SU-DHL-6 (cell line): ENCODE data around the gene KCNA10.

Experiments used
- H2AFZ ChIP-seq: fragments of 200-600 bp; sonication (generic); 2 replicates; pipeline ENCODE4 v1.6.1; 2014; ENCODE audit warnings: low read depth, mild to moderate bottlenecking, moderate library complexity, mixed read lengths, antibody characterized with exemption, low read length; ENCODE audit not compliant: severe bottlenecking
- H3F3A ChIP-seq: fragments of 200-600 bp; shearing (Covaris generic); 2 replicates; pipeline ENCODE4 v1.6.0; 2016; ENCODE audit warnings: antibody characterized with exemption, mild to moderate bottlenecking; ENCODE audit not compliant: insufficient read depth
- H3K27ac ChIP-seq: fragments of 200-600 bp; sonication (generic); 2 replicates; pipeline ENCODE4 v1.5.1; 2016; ENCODE audit warnings: low read depth, mild to moderate bottlenecking, low read length, moderate library complexity, mixed read lengths
- H3K27me3 ChIP-seq: fragments of 200-600 bp; sonication (generic), shearing (Covaris generic); 2 replicates; pipeline ENCODE4 v1.6.0; 2014; ENCODE audit warnings: mild to moderate bottlenecking, low read length
- H3K36me3 ChIP-seq: fragments of 200-600 bp; sonication (generic); 2 replicates; pipeline ENCODE4 v1.6.1; 2014; ENCODE audit warnings: mild to moderate bottlenecking, low read length, mixed read lengths
- H3K4me2 ChIP-seq: fragments of 300-600, 200-600 bp; shearing (Covaris generic), sonication (generic); 2 replicates; pipeline ENCODE4 v1.6.0; 2014; ENCODE audit warnings: low read length, low read depth, mild to moderate bottlenecking; ENCODE audit not compliant: poor library complexity, severe bottlenecking
- H3K4me3 ChIP-seq: fragments of 200-600 bp; sonication (generic); 2 replicates; pipeline ENCODE4 v1.5.1; 2014; ENCODE audit warnings: antibody characterized with exemption, low read length, mild to moderate bottlenecking, mixed read lengths; ENCODE audit not compliant: insufficient read depth, poor library complexity, severe bottlenecking
- H3K79me2 ChIP-seq: fragments of 200-600 bp; sonication (generic); 2 replicates; pipeline ENCODE4 v1.6.1; 2014; ENCODE audit warnings: mild to moderate bottlenecking, low read length, moderate library complexity; ENCODE audit not compliant: insufficient read depth
- H3K9ac ChIP-seq: fragments of 200-600 bp; sonication (generic); 2 replicates; pipeline ENCODE4 v1.7.0; 2014; ENCODE audit warnings: mild to moderate bottlenecking, low read length
- H3K9me2 ChIP-seq: fragments of 200-600 bp; sonication (generic); replicated peaks from 2 replicates; pipeline ENCODE4 v1.6.1; 2014; ENCODE audit warnings: low read length; ENCODE audit not compliant: insufficient read depth
- H3K9me3 ChIP-seq: fragments of 200-600 bp; sonication (generic); 2 replicates; pipeline ENCODE4 v1.6.1; 2014; ENCODE audit warnings: low read length, mixed read lengths; ENCODE audit not compliant: insufficient read depth
- H4K20me1 ChIP-seq: fragments of 200-600 bp; sonication (generic); 2 replicates; pipeline ENCODE4 v1.6.1; 2014; ENCODE audit warnings: low read depth, mild to moderate bottlenecking, antibody characterized with exemption, low read length, moderate library complexity, mixed read lengths
- CTCF ChIP-seq: fragments of 200-600 bp; sonication (generic); IDR thresholded peaks from one replicate; pipeline ENCODE4 v1.5.1; 2017; ENCODE audit warnings: antibody characterized with exemption, mild to moderate bottlenecking, low read length, moderate library complexity; ENCODE audit not compliant: insufficient read depth, poor library complexity, severe bottlenecking
- EZH2phosphoT487 ChIP-seq: fragments of 200-600 bp; sonication (generic), shearing (Covaris generic); conservative IDR thresholded peaks from 2 replicates; pipeline ENCODE4 v1.6.1; 2018; ENCODE audit warnings: mild to moderate bottlenecking, antibody characterized with exemption, low read length, moderate library complexity, mixed read lengths

Gene KCNA10

DNA sequence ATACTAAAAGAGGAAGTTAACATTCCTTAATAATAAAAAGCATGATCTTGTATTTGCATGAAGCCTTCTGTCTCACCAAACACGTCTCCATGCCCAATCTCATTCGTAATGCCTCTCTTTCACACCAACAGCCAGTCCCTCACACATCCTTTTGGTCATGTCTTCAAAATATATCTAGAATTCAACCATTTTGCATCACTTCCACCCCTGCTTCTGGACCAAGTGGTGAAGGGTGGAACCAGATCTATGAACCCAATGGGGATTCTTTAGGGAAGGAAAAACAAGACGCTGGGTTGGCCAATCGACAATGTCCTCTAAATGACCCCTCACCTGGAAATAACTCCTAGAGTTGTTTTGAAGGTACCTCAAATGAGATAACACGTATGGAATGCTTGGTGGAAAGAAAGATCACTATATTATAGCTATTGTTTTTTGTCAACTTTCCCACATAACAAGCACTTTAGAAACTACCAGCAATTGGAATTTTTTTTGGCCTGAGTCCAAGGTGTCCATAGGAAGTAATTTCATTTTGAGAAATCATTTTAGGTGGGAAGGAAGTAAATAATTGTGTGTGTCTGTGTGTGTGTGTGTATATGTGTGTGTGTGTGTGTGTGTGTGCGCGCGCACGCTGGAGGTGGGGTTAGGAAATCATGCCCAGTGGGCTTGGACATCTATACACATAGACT, at the start of gene KCNA10:
Gene KCNA10, minus strand, starts transcription at position 51 of the 686 bp plus-strand sequence. CDS start 388 bp downstream, outside the sequence.
- Histone ChIP-seq H3K9me2 (no peaks in the 10 kb centered on the region), H3K27ac (no peak within 1 kb of the TSS), H3K36me3 (no peaks in the 10 kb centered on the region), H3K9ac (no peak within 1 kb of the TSS), H4K20me1 (no peaks in the 10 kb centered on the region; the same call in 1 of the 2 replicates), H3K4me3 (no peak within 1 kb of the TSS), H3F3A (no peaks in the 10 kb centered on the region), H3K9me3 (no peaks in the 10 kb centered on the region), H3K79me2 (no peaks in the 10 kb centered on the region), H2AFZ (no peak within 1 kb of the TSS), H3K27me3 (no peaks in the 10 kb centered on the region), H3K4me2 (no peak within 1 kb of the TSS)
- no peak for TF ChIP-seq CTCF
- no peak for TF ChIP-seq EZH2phosphoT487

DNA sequence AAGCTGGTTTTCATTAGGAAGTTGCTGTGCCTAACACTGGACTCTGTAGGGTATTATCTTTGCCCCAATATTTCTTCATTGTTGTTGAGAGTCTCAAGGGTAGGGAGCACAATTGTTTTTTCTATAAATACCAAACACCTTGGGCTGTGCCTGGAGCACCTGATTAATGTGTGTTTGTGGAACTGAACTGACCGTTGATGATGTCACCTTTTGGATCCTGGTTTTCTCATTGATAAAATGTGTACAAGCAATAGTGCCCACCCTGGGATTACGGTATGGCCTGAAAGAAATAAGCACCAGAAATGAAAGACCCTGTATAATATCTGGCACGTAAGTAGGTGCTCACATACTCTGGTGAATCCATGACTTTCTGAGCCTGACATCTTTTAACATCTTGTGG, 47.9 kb upstream of the KCNA10 start:
- H3K4me2 ChIP-seq, result no peak overlapping the region
- no peaks in the 10 kb centered on the region for H3K36me3 ChIP-seq
- H3K9ac ChIP-seq, result no peak overlapping the region
- no peaks in the 10 kb centered on the region for H3K9me2 ChIP-seq
- H2AFZ ChIP-seq, result no peak overlapping the region
- H3K4me3 ChIP-seq, result no peak overlapping the region
- H3K79me2 ChIP-seq, result no peaks in the 10 kb centered on the region
- H3F3A ChIP-seq, result no peaks in the 10 kb centered on the region
- no peak overlapping the region for H3K27ac ChIP-seq
- H3K9me3 ChIP-seq, result no peaks in the 10 kb centered on the region
- no peaks in the 10 kb centered on the region for H3K27me3 ChIP-seq
- TF ChIP-seq CTCF, result no peak
- TF ChIP-seq EZH2phosphoT487, result no peak
- no peaks in the 10 kb centered on the region for H4K20me1 ChIP-seq

DNA sequence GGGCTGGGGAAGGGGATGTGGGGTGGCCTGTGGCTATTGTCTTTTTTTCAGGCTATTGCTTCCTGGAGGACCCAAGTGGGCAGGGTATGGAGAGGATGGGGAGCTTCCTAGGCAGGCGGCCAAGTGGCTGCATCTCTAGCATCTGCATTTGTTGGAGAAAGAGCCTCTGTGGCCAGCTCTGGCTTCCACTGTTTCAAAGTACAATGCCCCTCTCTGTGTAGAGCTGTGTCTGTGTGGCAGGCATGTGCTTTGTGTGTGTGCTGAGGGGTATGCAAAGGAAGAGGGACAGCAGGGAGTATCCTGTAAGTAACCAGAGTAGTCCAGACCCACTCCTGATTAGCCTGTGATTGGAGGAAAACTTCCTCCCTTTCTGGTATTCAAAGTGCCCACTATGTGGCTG, 46.6 kb upstream of the KCNA10 start:
- H3K27me3 ChIP-seq, result no peaks in the 10 kb centered on the region
- H3K79me2 ChIP-seq, result no peaks in the 10 kb centered on the region

More for the DNA sequence above, 46.6 kb upstream of the KCNA10 start:
- Histone ChIP-seq H3K4me2 (no peak overlapping the region), H3K9me3 (no peaks in the 10 kb centered on the region), H3K4me3 (no peak overlapping the region), H3K9ac (no peak overlapping the region), H3K9me2 (no peaks in the 10 kb centered on the region), H3F3A (no peaks in the 10 kb centered on the region), H2AFZ (no peak overlapping the region), H3K27ac (no peak overlapping the region), H4K20me1 (no peaks in the 10 kb centered on the region), H3K36me3 (no peaks in the 10 kb centered on the region)
- TF ChIP-seq CTCF (no peak), EZH2phosphoT487 (no peak)
